Loucy (cell line): Measurements from ENCODE around the gene NAA38.
A peak's percentile ranks its signal among the peaks of the same experiment; 100 is the strongest.

Source experiments
- H2AFZ ChIP-seq: fragments of 200-600 bp; sonication (generic); 2 replicates; pipeline ENCODE4 v1.6.0; 2016; ENCODE audit warnings: antibody characterized with exemption, mild to moderate bottlenecking, low read length, moderate library complexity
- H3F3A ChIP-seq: fragments of 200-600 bp; 2 replicates; pipeline ENCODE4 v1.6.0; 2016; ENCODE audit warnings: antibody characterized with exemption, low read depth, mild to moderate bottlenecking
- H3K27me3 ChIP-seq: fragments of 200-600 bp; sonication (generic); 2 replicates; pipeline ENCODE4 v1.6.1; 2014; ENCODE audit warnings: low read length, mild to moderate bottlenecking; ENCODE audit not compliant: insufficient read depth, poor library complexity, severe bottlenecking
- H3K36me3 ChIP-seq: fragments of 200-600 bp; sonication (generic); 2 replicates; pipeline ENCODE4 v1.6.1; 2016; ENCODE audit warnings: low read length; ENCODE audit not compliant: insufficient read depth
- H3K4me1 ChIP-seq: fragments of 200-600 bp; sonication (generic); 2 replicates; pipeline ENCODE4 v1.5.1; 2014; ENCODE audit warnings: low read length, mild to moderate bottlenecking; ENCODE audit not compliant: insufficient read depth, poor library complexity, severe bottlenecking
- H3K4me2 ChIP-seq: fragments of 200-600 bp; sonication (generic); 2 replicates; pipeline ENCODE4 v1.6.0; 2014; ENCODE audit warnings: antibody characterized with exemption, low read length, low read depth, mild to moderate bottlenecking; ENCODE audit not compliant: poor library complexity, severe bottlenecking
- H3K4me3 ChIP-seq: fragments of 200-600 bp; sonication (generic); 2 replicates; pipeline ENCODE4 v1.5.1; 2014; ENCODE audit warnings: low read length, mild to moderate bottlenecking, mixed read lengths; ENCODE audit not compliant: poor library complexity, severe bottlenecking
- H3K79me2 ChIP-seq: fragments of 200-600 bp; sonication (generic); 2 replicates; pipeline ENCODE4 v1.6.1; 2014; ENCODE audit warnings: low read length; ENCODE audit not compliant: insufficient read depth
- H3K9ac ChIP-seq: fragments of 200-600 bp; sonication (generic); 2 replicates; pipeline ENCODE4 v1.6.0; 2014; ENCODE audit warnings: mild to moderate bottlenecking, low read depth, low read length, moderate library complexity; ENCODE audit not compliant: poor library complexity, severe bottlenecking
- H3K9me2 ChIP-seq: fragments of 200-600 bp; sonication (generic); replicated peaks from 2 replicates; pipeline ENCODE4 v1.6.1; 2016; ENCODE audit warnings: low read depth, low read length, mixed read lengths
- H3K9me3 ChIP-seq: fragments of 200-600 bp; sonication (generic); 2 replicates; pipeline ENCODE4 v1.6.1; 2014; ENCODE audit warnings: mild to moderate bottlenecking, antibody characterized with exemption, low read length, low read depth; ENCODE audit not compliant: insufficient read depth
- H4K20me1 ChIP-seq: fragments of 200-600 bp; sonication (generic); 2 replicates; pipeline ENCODE4 v1.6.0; 2014; ENCODE audit warnings: antibody characterized with exemption, low read length, mild to moderate bottlenecking; ENCODE audit not compliant: insufficient read depth, poor library complexity, severe bottlenecking
- EZH2phosphoT487 ChIP-seq: fragments of 200-600 bp; IDR thresholded peaks from 2 replicates; pipeline ENCODE4 v1.6.1; 2018; ENCODE audit warnings: antibody characterized with exemption, mild to moderate bottlenecking, moderate library complexity, borderline replicate concordance
- TF ChIP-seq, protein P1 (sequence below): fragments of 200-600 bp; sonication (generic); conservative IDR thresholded peaks from 2 replicates; pipeline ENCODE4 v1.5.1; 2014; ENCODE audit warnings: mild to moderate bottlenecking, antibody characterized with exemption, low read length

NAA38 gene

DNA sequence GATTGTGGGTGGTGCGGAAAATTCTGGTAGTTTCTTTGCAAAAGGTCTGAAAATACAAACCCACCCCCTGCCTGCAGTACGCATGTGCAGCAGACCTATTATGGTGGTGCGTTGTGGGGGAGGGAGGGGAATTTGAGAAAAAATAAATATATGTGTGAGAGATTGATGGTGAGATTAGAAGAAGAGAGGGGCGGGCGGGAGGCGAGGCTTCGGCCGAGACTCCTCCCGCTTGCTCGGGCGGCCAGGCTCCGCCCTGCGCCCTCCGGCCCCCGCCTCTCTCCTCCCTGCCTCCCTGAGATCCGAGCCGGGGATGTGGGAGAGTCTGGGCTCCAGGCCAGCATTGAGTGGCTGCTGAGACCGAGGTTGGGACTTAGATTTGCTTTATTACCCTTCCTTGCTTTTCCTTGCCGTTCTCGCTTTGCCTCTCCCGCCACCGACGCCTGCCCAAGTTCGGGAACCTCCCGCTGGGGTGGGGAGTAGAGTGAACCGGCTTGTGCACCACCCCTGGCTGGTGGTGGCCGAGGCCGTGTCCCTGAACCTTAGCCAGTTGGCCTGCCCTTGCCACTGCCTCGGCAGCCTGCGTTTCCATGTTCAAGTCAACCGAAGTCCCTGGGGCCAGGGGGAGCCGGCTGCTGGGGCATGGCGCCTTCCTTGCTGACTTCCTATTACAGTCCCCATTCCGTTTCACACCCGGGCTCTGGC lies 30.3 kb upstream of the NAA38 start:
- peak overlapping the region; percentile 97 for H3K4me2 ChIP-seq
- peak overlapping the region; percentile 89 for H3K4me3 ChIP-seq
- no peaks in the 10 kb centered on the region for H3K27me3 ChIP-seq
- TF ChIP-seq EZH2phosphoT487, result no peak
- no peak overlapping the region for H2AFZ ChIP-seq
- H3K9ac ChIP-seq, result peak overlapping the region; percentile 98
- peaks cover 79% of the 10 kb centered on the region for H3K79me2 ChIP-seq
- peaks cover 35% of the 10 kb centered on the region for H3K4me1 ChIP-seq
- peaks cover 33% of the 10 kb centered on the region for H4K20me1 ChIP-seq
- peaks cover 30% of the 10 kb centered on the region; the same call in 1 of the 2 replicates for H3K36me3 ChIP-seq
- H3K9me3 ChIP-seq, result no peaks in the 10 kb centered on the region
- H3K9me2 ChIP-seq, result no peaks in the 10 kb centered on the region
- H3F3A ChIP-seq, result peaks cover 12% of the 10 kb centered on the region

DNA sequence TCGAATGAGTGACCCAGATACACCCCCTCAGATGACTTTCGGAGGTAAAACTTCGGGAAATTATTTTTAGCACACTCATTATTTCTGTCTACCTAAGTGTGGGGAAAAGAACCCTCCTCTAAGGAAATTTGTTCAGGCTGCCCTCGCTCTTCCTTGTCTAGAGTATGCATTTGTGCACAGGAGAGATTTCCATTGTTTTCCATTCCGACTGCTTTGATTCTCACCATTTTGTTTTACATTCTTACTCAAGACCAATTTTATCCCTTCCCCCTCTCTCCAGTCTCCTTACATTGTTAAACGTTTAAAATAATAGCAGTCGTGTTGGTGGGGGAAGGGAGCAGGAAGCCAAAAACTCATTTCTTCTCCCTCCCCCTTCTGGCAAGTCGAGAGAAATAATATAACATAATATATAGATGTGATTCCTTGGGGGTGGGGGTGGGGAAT lies 29.7 kb upstream of the NAA38 start:
- Histone ChIP-seq H3K9me3 (no peaks in the 10 kb centered on the region), H3K4me1 (peaks cover 41% of the 10 kb centered on the region), H3K4me3 (peak overlapping the region; percentile 89), H3K79me2 (peaks cover 83% of the 10 kb centered on the region), H4K20me1 (peaks cover 33% of the 10 kb centered on the region), H3F3A (peaks cover 12% of the 10 kb centered on the region), H2AFZ (no peak overlapping the region), H3K27me3 (no peaks in the 10 kb centered on the region), H3K36me3 (peaks cover 28% of the 10 kb centered on the region; the same call in 1 of the 2 replicates), H3K9me2 (no peaks in the 10 kb centered on the region), H3K4me2 (peak overlapping the region; percentile 97), H3K9ac (peak overlapping the region; percentile 98)
- TF ChIP-seq, protein P1, sequence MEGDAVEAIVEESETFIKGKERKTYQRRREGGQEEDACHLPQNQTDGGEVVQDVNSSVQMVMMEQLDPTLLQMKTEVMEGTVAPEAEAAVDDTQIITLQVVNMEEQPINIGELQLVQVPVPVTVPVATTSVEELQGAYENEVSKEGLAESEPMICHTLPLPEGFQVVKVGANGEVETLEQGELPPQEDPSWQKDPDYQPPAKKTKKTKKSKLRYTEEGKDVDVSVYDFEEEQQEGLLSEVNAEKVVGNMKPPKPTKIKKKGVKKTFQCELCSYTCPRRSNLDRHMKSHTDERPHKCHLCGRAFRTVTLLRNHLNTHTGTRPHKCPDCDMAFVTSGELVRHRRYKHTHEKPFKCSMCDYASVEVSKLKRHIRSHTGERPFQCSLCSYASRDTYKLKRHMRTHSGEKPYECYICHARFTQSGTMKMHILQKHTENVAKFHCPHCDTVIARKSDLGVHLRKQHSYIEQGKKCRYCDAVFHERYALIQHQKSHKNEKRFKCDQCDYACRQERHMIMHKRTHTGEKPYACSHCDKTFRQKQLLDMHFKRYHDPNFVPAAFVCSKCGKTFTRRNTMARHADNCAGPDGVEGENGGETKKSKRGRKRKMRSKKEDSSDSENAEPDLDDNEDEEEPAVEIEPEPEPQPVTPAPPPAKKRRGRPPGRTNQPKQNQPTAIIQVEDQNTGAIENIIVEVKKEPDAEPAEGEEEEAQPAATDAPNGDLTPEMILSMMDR, result no peak; the same call in 1 of the 2 replicates
- TF ChIP-seq EZH2phosphoT487, result no peak

GRCh38 chr17:7886227-7887037 lies 29.1 kb upstream of the NAA38 start:
- Histone ChIP-seq H3F3A (peaks cover 17% of the 10 kb centered on the region), H3K27me3 (no peaks in the 10 kb centered on the region), H2AFZ (no peak overlapping the region), H3K9me3 (no peaks in the 10 kb centered on the region), H4K20me1 (peaks cover 33% of the 10 kb centered on the region), H3K4me1 (peaks cover 47% of the 10 kb centered on the region), H3K9me2 (no peaks in the 10 kb centered on the region), H3K79me2 (peaks cover 85% of the 10 kb centered on the region), H3K9ac (peak overlapping the region; percentile 98), H3K36me3 (peaks cover 21% of the 10 kb centered on the region; the same call in 1 of the 2 replicates), H3K4me2 (peak overlapping the region; percentile 97), H3K4me3 (peak overlapping the region; percentile 89)
- TF ChIP-seq, protein P1, result peak; percentile 16; the same call in 1 of the 2 replicates
- no peak for TF ChIP-seq EZH2phosphoT487
